HG03457 (cell line): ENCODE results near the gene TMEM63B.
"Not testable (repeated sequence)": the region's sequence is repeated elsewhere in the genome, so short reads cannot be mapped to it uniquely, and the experiment has no call there.

Source experiments
- ATAC-seq: cut with Tn5 transposase; IDR thresholded peaks from one replicate; pipeline ENCODE4 v1.9.1; 2021; ENCODE audit warnings: moderate number of reproducible peaks; ENCODE audit not compliant: unreplicated experiment

Gene TMEM63B

DNA sequence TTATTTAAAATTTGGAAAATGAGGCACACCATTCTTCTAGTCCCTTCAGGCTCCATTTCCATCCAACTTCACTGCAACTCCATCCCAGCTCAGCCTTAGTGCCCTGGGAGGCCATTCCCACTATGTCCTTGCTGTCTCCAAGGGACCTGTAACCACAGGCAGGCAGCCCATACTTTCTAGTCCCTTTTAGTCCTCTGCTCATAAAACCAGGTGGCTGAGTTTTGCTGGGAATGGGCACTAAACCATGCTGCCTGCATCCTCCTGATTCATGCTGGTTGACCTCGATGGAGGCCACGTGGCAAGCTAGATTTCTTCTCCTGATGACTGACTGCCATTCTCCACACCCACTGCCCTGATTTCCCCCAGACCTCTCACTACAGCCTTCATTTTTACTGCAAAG, 61.9 kb downstream of the TMEM63B start:
- ATAC-seq = no peak

DNA sequence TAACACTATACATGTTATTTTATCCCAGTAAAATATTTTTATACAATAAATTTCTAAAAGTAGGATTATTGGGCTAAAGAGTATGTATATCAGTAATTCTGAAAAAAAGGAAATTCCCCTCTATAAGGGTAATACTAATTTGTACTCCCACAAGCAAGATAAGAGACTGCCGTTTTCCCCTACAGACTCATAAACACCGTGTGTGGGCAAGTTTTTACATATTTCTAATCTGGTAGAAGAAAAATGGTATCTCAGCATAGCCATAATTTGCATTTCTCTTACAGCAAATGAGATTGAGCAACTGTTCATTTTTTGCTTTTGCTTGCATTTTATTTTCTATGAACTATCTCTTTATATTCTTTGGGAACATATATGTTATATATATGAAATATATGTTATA, 63.4 kb downstream of the TMEM63B start:
- ATAC-seq = no peak

DNA sequence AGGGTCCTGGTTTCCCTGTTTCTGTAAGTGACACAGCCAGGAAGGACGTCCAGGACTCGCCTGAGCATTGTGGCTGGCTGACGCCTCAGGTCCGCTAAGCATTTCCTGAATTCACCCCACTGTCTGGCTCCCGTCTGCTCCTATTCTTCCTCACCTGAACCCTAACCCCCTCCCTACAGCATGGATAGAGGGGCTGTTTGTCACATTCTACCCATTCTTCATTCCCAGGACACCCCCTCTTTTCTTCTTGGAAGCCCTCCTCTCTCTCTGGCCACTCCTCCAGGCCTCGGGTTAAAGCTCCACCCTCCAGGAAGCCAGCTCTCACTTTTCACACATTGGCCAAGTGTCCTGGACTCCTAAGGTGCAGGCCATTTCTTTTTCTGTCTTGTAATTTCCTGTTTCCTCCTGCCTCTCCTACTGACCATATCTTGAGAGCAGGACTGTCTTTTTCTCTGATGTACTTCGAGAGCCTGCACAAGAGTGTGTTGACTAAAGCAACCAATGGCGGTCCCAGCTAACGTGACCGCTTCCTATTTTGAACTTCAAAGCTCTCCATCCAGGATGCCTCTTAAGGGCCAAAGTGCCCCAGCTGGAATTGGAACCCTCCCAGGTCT, 65.2 kb downstream of the TMEM63B start:
- ATAC-seq = no peak

DNA sequence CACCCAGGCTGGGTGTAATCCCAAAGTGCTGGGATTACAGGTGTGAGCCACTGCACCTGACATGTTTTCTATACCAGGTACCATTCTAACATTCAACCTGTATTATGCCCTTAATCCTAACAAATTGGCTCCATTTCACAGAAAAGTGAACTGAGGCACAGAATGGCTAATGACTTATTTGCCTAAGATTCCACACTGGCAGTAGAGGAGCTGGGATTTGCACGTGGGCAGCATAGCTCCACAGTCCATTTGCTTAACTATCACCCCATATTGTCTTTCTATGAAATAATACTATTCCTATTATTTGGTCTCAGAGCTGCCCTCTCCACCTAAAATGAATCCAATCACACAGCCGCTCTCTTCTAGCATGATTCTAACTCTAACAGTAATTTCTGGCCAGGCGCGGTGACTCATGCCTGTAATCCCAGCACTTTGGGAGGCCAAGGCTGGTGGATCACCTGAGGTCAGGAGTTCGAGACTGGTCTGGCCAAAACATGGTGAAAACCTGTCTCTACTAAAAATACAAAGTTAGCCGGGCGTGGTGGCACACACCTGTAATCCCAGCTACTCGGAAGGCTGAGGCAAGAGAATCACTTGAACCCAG, 66.1 kb downstream of the TMEM63B start:
- no peak for ATAC-seq

DNA sequence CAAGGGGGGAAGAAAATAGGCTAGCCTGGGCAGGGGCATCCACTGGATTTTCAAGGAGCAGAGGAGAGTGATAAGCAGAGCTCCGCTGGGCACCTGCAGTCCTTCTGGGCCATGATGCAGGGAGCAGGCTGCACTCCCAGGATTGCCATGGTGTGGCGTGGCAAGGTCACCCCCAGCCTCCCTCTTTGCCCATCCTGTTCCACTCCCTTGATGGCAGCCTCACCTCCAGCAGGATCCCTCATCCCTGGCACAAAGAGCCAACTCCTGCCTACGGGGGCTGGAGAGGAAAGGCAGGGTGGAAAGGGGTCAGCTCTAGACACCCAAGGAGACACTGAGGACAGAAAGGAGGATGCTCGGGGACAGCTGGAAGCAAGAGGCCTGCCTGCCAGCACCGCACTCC, 67.0 kb downstream of the TMEM63B start:
- ATAC-seq = no peak

DNA sequence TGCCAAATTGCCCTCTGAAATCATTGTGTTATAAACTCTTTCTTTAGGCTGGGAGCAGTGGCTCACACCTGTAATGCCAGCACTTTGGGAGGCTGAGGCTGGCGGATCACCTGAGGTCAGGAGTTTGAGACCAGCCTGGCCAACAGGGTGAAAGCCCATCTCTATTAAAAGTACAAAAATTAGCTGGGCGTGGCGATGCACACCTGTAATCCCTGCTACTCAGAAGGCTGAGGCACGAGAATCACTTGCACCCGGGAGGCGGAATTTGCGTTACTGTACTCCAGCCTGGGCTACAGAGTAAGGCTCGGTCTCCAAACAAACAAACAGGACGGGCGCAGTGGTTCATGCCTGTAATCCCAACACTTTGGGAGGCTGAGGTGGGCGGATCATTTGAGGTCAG, 69.0 kb downstream of the TMEM63B start:
- ATAC-seq = not testable (repeated sequence)

DNA sequence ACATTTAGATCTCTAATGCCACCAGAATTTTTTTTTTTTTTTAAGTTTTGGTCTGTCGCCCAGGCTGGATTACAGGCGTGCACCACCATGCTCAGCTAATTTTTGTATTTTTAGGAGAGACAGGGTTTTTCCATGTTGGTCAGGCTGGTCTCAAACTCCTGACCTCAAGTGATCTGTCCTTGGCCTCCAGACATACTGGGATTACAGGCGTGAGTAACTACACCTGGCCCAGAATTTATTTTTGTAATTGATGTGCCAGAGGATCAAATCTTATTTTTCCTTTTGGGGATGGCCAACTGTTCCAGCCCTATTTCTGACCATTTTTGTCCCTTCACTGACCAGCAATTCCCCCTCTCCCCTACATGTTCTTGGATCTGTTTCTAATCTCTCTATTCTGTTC, 71.3 kb downstream of the TMEM63B start:
- no peak for ATAC-seq

DNA sequence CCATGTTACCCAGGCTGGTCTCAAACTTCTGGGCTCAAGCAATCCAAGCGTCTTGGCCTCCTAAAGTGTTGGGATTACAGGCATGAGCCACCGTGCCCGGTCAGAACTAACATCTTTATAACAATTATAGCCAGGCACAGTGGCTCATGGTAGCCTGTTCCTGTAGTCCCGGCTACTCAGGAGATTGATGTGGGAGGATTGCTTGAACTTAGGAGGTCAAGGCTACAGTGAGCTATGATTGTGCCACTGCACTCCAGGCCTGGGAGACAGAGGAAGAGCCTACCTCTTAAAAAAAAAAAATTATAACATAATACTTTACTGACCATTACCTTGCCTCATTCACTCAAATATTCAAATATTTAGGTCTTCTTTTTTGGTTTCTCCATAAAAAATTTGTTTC, 72.5 kb downstream of the TMEM63B start:
- ATAC-seq = no peak

DNA sequence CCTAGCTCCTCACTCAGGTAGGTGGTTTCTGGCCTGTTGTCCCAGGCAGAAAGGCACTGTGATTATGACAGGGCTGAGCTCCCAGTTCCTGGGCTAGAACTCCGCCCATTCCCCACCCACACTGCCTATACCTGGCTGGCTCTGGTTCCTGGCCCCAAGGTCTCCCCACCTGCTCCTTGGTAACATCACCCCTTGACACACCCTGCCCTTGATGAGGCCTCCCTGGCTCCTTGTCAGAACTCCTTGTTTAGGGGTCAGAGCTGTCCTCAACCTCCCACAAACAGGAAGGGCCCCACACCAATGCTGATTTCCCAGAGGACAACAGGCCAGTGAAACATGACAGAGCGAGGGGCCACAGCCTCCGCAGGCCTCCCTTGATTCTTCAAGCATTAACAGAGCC, 73.8 kb downstream of the TMEM63B start:
- no peak for ATAC-seq

DNA sequence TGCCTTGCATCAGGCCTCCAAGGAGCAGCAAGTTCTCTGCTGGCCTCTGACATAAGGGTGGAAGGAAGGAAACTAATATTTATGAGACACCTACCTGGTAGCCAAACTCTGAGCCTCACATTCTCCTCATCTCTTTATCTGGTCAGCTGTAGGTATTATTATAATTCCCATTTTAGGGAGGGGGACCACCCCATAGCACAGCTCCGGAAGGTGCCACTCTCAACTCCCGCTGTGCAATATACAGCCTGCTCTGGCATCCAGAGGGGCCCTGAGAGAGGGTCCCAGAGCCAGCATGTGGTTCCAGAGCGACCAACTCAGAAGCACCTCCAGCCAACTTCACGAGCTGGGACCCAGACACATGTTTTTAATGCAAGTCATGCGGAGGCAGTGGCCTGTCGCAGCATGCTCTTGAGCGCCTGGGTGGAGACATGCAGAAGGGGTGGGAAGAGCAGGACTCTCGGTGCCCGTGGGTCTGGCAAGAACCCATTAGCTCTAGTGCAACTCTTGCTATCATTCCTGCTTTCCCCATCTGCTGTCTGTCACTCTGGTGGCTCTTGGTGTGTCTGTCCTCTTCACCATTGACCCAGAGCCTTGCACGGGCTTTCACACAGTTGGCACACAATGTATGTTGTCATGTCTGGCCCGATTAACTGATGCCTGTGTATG, 74.4 kb downstream of the TMEM63B start:
- ATAC-seq = no peak

DNA sequence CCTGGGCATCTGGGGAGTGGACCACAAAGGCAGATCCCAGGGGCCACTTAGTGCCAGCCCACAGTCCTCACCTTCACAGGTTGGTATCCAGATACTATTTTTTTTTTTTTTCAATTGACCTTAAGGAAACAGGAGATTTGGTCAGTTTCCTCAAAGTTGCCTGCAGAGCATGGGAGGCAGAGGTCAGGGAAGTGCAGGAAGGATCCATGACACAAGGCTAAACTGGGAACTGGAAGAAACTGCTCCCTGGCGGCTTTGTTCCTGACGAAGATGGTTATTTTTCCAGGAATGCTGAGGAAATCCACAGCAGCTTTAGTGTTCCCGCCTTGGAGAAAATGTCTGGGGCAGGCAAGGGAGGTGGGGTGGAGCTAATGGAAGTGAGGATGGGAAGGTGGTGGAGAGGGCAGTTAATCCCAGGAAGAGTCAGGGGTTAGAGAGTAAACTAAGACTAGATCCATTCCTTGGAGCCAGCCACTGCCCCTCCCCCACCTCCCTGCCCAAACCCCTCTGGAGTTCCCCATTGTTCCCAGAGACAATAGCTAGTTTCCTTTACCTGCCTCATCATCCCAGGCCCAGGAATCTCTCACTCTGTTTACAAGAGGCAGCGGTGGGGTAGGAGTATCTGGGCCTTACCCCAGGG, 75.1 kb downstream of the TMEM63B start:
- no peak for ATAC-seq

DNA sequence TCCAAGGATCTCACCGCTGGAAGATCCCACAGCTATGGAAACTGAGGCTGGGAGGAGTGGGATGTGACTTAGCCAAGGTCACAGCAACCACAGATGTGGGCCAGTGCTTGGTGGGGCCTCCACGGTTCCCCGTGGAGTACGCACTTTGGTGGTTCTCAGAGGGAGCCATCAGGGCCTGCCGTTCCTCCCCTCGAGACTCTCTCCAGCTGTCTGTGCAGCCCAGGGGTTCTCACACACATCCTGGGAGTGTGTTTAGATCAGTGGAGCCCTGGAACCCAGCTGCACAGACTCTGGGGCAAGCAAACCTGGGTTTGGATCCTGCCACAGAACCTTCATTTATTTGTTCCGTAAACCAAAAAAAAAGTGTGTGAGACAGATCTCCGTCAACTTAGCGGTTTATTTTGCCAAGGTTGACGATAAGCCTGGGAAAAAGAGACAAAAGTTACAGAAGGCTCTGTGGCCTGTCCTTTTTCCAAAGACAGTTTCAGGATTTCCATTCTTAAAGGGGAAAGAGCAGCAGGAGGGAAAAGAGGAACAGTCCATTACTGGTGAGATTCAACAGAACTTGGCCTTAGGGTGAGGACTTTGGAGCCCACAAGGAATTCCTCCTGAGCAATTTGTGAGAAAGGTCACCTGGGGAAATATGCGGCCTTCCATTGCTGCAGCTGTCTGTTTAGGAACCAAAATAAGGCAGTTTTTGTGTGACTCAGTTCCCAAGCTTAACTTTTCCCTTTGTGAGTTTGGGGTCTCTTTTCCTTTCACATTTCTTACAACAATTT, 75.8 kb downstream of the TMEM63B start:
- no peak for ATAC-seq

DNA sequence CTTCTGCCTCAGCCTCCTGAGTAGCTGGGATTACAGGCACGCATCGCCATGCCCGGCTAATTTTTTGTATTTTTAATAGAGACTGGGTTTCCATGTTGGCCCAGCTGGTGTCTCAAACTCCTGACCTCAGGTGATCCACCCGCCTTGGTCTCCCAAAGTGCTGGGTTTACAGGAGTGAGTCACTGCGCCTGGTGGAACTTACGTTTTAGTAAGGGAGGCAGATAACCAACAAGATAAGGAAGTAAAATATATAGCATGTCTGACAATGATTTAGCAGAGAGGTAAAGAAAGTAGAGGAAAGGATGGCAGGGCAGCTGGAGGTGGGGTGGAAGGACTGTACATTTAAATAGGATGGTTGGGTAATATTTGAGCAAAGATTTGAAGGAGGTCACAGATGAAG, 76.6 kb downstream of the TMEM63B start:
- ATAC-seq = no peak
